DOHH2 (cell line): Measurements from ENCODE around the gene PPP6R1.

Experiments used
- H3F3A ChIP-seq: fragments of 200-600 bp; sonication (generic), shearing (Covaris generic); 2 replicates; pipeline ENCODE4 v1.6.0; 2016; ENCODE audit warnings: antibody characterized with exemption, mild to moderate bottlenecking; ENCODE audit not compliant: control insufficient read depth, insufficient read depth
- H3K27ac ChIP-seq: fragments of 200-600 bp; sonication (generic); 2 replicates; pipeline ENCODE4 v1.5.1; 2014; ENCODE audit warnings: low read depth, mild to moderate bottlenecking, low read length, moderate library complexity
- H3K27me3 ChIP-seq: fragments of 200-600 bp; sonication (generic); 2 replicates; pipeline ENCODE4 v1.6.1; 2014; ENCODE audit warnings: mild to moderate bottlenecking, low read length, mixed read lengths; ENCODE audit not compliant: control insufficient read depth
- H3K36me3 ChIP-seq: fragments of 200-600 bp; sonication (generic); 2 replicates; pipeline ENCODE4 v1.6.1; 2014; ENCODE audit warnings: mild to moderate bottlenecking, low read length, moderate library complexity, mixed read lengths; ENCODE audit not compliant: control insufficient read depth
- H3K4me1 ChIP-seq: fragments of 200-600 bp; sonication (generic); 2 replicates; pipeline ENCODE4 v1.6.1; 2014; ENCODE audit warnings: mild to moderate bottlenecking, low read length, mixed read lengths; ENCODE audit not compliant: control insufficient read depth
- H3K4me2 ChIP-seq: fragments of 200-600 bp; sonication (generic); 2 replicates; pipeline ENCODE4 v1.6.0; 2014; ENCODE audit warnings: mild to moderate bottlenecking, low read length, moderate library complexity
- H3K4me3 ChIP-seq: fragments of 200-600 bp; sonication (generic); 2 replicates; pipeline ENCODE4 v1.5.1; 2014; ENCODE audit warnings: mild to moderate bottlenecking, low read length, mixed read lengths
- H3K79me2 ChIP-seq: fragments of 200-600 bp; sonication (generic); 2 replicates; pipeline ENCODE4 v1.6.1; 2014; ENCODE audit warnings: mild to moderate bottlenecking, low read length, mixed read lengths; ENCODE audit not compliant: control insufficient read depth
- H3K9me2 ChIP-seq: fragments of 200-600 bp; sonication (generic); replicated peaks from 2 replicates; pipeline ENCODE4 v1.6.1; 2014; ENCODE audit warnings: mild to moderate bottlenecking, low read length, mixed read lengths; ENCODE audit not compliant: control insufficient read depth
- H3K9me3 ChIP-seq: fragments of 200-600 bp; sonication (generic); 2 replicates; pipeline ENCODE4 v1.6.1; 2014; ENCODE audit warnings: antibody characterized with exemption, low read length, mixed read lengths; ENCODE audit not compliant: control insufficient read depth, insufficient read depth
- H4K20me1 ChIP-seq: fragments of 200-600 bp; sonication (generic); 2 replicates; pipeline ENCODE4 v1.6.0; 2014; ENCODE audit warnings: low read depth, mild to moderate bottlenecking, antibody characterized with exemption, low read length, moderate library complexity; ENCODE audit not compliant: control insufficient read depth, insufficient read depth
- CTCF ChIP-seq: fragments of 200-600 bp; sonication (generic); IDR thresholded peaks from one replicate; pipeline ENCODE4 v1.5.1; 2014; ENCODE audit warnings: antibody characterized with exemption, mild to moderate bottlenecking, low read depth, low read length; ENCODE audit not compliant: poor library complexity, severe bottlenecking
- EZH2phosphoT487 ChIP-seq: fragments of 200-600 bp; sonication (generic); IDR thresholded peaks from 2 replicates; pipeline ENCODE4 v1.6.1; 2017; ENCODE audit warnings: borderline replicate concordance, mild to moderate bottlenecking, antibody characterized with exemption, low read length, moderate library complexity, mixed read lengths

PPP6R1 gene

DNA sequence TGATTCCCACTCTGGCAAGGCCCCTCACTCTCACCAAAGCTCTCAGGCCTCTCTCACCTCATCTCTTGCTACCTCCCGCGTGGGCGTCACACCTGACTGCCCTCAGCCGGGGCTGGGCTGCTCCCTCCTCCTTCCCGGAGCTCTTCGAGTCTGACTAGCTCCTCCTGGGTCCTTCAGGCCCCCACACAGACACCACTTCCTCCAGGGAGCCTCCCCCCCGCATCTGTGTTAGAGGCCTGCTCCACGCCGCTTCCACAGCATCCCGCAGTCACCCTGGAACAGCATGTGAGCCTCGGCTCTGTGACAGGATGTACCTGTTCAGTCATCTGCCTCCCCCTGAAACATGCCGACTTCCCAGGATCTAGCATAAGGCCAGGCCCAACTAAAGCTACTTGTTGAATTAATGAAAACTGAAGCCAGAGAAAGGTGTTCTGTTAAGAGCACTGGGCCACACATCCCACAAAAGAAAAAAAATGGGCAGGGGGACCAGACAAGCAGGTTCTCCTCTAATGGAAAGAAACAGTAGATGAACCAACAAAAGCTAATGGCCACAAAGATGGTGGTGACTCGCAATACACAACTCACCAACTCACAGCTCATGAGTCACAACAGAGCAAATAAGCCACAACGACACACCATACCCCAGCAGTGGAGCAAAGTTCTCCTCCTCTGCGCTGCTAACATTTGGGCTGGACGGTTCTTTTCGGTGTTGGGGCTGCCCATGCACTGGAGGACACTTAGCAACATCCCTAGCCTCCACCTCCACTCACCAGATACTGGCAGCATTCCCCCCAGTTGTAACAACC lies 3.0 kb downstream of the PPP6R1 start:
- TF ChIP-seq CTCF (no peak), EZH2phosphoT487 (no peak)

GRCh38 chr19:55254625-55254977 lies 4.2 kb downstream of the PPP6R1 start:
- peak overlapping the region; percentile 99 for H3K4me2 ChIP-seq
- no peaks in the 10 kb centered on the region for H3K9me2 ChIP-seq
- H3K4me3 ChIP-seq, result peak overlapping the region; percentile 97
- H3K9me3 ChIP-seq, result no peaks in the 10 kb centered on the region
- TF ChIP-seq CTCF (no peak), EZH2phosphoT487 (no peak)
- peak overlapping the region; percentile 99 for H3K27ac ChIP-seq
- H3K36me3 ChIP-seq, result peaks cover 81% of the 10 kb centered on the region
- peaks cover 23% of the 10 kb centered on the region; the same call in 1 of the 2 replicates for H4K20me1 ChIP-seq
- peaks cover 56% of the 10 kb centered on the region for H3K4me1 ChIP-seq
- H3F3A ChIP-seq, result peaks cover 29% of the 10 kb centered on the region
- peaks cover 92% of the 10 kb centered on the region for H3K79me2 ChIP-seq
- H3K27me3 ChIP-seq, result no peaks in the 10 kb centered on the region

More for the DNA sequence above, 3.0 kb downstream of the PPP6R1 start:
- Histone ChIP-seq H3K27me3 (no peaks in the 10 kb centered on the region), H3K79me2 (peaks cover 80% of the 10 kb centered on the region), H3K27ac (peak overlapping the region; percentile 99), H3K36me3 (peaks cover 69% of the 10 kb centered on the region), H3K4me1 (peaks cover 67% of the 10 kb centered on the region), H3K4me3 (peak overlapping the region; percentile 97), H3F3A (peaks cover 29% of the 10 kb centered on the region), H3K9me2 (no peaks in the 10 kb centered on the region), H3K4me2 (peak overlapping the region; percentile 99), H3K9me3 (no peaks in the 10 kb centered on the region), H4K20me1 (peaks cover 14% of the 10 kb centered on the region; the same call in 1 of the 2 replicates)

- H3K4me2 ChIP-seq, result peak overlapping the region; percentile 99
- peaks cover 23% of the 10 kb centered on the region; the same call in 1 of the 2 replicates for H4K20me1 ChIP-seq
- H3K4me3 ChIP-seq, result peak overlapping the region; percentile 97
- H3F3A ChIP-seq, result peaks cover 29% of the 10 kb centered on the region
- peaks cover 53% of the 10 kb centered on the region for H3K4me1 ChIP-seq
- H3K9me2 ChIP-seq, result no peaks in the 10 kb centered on the region
- no peak for TF ChIP-seq CTCF
- TF ChIP-seq EZH2phosphoT487, result no peak
- H3K79me2 ChIP-seq, result peaks cover 98% of the 10 kb centered on the region
- H3K27ac ChIP-seq, result peak overlapping the region; percentile 99
- no peaks in the 10 kb centered on the region for H3K9me3 ChIP-seq
- no peaks in the 10 kb centered on the region for H3K27me3 ChIP-seq
- peaks cover 86% of the 10 kb centered on the region for H3K36me3 ChIP-seq
Measured at GRCh38 chr19:55253842-55254624, 4.8 kb downstream of the PPP6R1 start.
